Gastrocnemius medialis (tissue), 4 donors: ENCODE data around the gene DEF6.

ENCODE experiments used
- POLR2A ChIP-seq, 2 donors: fragments of 450-650 bp; IDR thresholded peaks; one replicate each; pipeline ENCODE4 v1.6.1; 2017; ENCODE audit warnings: antibody characterized with exemption in 2 of 2, mild to moderate bottlenecking in 2 of 2, moderate library complexity in 2 of 2
- TF ChIP-seq, protein P1 (sequence below), 5 experiments: fragments of 450-650 bp in 3 of 5; fragments of 200-600 bp in 2 of 5; sonication (generic) in 2 of 5; IDR thresholded peaks in 4 of 5; conservative IDR thresholded peaks in 1 of 5; 1 replicate in 4 of 5; 2 replicates in 1 of 5; pipeline ENCODE4 v1.5.1; 2016 to 2019; ENCODE audit warnings: antibody characterized with exemption in 5 of 5, mild to moderate bottlenecking in 3 of 5, moderate library complexity in 3 of 5

GRCh38 chr6:35267446-35267845, 30.2 kb upstream of the DEF6 start:
- TF ChIP-seq, protein P1, sequence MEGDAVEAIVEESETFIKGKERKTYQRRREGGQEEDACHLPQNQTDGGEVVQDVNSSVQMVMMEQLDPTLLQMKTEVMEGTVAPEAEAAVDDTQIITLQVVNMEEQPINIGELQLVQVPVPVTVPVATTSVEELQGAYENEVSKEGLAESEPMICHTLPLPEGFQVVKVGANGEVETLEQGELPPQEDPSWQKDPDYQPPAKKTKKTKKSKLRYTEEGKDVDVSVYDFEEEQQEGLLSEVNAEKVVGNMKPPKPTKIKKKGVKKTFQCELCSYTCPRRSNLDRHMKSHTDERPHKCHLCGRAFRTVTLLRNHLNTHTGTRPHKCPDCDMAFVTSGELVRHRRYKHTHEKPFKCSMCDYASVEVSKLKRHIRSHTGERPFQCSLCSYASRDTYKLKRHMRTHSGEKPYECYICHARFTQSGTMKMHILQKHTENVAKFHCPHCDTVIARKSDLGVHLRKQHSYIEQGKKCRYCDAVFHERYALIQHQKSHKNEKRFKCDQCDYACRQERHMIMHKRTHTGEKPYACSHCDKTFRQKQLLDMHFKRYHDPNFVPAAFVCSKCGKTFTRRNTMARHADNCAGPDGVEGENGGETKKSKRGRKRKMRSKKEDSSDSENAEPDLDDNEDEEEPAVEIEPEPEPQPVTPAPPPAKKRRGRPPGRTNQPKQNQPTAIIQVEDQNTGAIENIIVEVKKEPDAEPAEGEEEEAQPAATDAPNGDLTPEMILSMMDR (IDR thresholded peaks at IDR 0.05 in 4 of 5, conservative IDR thresholded peaks at IDR 0.05 in 1 of 5), result no peak
- TF ChIP-seq POLR2A (IDR thresholded peaks at IDR 0.05), result no peak
